CD1c-positive myeloid dendritic cell (primary cell): ENCODE results near the gene TXN.
A peak's percentile ranks its signal among the peaks of the same experiment; 100 is the strongest.
"Not testable (repeated sequence)": the region's sequence is repeated elsewhere in the genome, so short reads cannot be mapped to it uniquely, and the experiment has no call there.

ENCODE experiments used
- DNase-seq: peaks from one replicate; pipeline ENCODE4 v3.0.0-alpha.2; 2016; ENCODE audit errors: extremely low spot score

TXN gene

DNA sequence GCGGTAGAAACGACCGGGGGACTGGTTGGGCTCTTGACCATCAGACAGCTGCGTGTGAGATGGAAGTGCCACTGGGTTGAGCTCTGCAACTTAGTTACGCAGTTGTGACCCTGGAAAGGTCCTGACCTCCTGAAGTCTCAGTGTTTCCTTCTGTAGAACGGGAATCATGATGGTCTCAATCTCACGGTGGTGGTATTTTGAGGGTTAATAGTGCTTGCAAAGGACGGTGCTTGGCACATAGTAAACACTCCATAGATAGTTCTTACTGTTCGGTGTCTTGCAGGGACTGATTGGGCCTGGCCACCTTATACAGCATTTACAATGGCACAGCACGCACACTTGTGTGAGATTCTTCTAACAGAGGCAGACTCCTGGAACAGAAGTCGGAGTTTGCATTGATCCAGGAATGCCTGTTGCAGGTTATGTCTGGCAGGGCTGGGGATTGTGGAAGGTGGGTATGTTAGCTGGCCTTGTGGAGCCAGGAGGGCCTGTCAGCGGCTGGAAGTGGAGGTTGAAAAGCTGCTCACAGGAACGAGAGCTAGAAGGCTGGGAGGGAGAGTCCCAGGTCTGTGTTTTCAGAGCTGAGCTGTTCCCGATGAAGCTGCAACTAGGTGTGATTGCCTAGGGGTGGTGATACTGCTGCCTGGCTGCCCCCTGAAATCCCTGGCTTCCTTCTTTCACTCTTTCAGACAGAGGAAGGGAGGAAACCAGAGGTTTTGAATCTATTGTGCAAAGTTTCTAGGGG is 962 bp upstream of the TXN start:
- peak; percentile 41 for DNase-seq

- DNase-seq, result peak; percentile 78
These were observed 586 bp downstream of the TXN start for GRCh38 chr9:110255463-110256379.

DNA sequence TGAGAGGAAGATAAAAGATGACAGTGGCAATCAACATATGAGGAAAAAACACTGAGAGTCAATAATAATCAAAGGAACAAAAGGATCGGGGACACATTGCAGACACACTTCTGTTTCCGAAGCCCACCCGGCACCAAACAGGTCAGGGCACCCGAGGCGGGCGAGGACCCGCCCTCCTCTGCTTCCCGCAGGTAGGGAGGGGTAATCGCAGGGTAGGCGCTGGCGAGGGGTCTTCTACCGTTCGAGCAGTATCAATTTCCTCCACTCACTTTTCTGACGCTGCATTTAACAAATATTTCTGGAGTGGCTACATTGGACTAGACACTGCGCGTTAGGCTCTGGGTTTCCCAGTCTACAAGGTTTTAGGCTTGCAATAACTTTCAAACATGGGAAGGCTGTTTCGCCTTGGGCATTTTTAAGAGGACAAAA is 1.3 kb downstream of the TXN start:
- no peak for DNase-seq

DNA sequence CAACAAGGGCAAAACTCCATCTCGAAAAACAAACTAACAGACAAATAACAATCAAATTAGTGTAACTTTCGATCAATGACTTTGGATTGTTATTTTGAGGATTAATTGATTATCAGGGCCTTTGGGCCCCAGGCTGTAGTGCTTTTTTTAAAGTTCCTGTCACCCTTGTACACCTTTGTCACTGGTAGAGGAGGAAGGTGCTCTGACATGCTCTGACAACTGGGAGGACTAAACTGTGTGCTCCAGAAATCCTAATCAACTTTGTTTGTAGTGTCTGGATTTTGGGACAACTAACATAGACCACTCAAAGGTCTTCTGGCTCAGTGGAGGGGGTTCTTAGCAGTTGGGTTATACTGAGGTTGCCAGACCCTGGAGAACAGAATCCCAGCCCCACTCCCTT is 1.8 kb downstream of the TXN start:
- no peak for DNase-seq

DNA sequence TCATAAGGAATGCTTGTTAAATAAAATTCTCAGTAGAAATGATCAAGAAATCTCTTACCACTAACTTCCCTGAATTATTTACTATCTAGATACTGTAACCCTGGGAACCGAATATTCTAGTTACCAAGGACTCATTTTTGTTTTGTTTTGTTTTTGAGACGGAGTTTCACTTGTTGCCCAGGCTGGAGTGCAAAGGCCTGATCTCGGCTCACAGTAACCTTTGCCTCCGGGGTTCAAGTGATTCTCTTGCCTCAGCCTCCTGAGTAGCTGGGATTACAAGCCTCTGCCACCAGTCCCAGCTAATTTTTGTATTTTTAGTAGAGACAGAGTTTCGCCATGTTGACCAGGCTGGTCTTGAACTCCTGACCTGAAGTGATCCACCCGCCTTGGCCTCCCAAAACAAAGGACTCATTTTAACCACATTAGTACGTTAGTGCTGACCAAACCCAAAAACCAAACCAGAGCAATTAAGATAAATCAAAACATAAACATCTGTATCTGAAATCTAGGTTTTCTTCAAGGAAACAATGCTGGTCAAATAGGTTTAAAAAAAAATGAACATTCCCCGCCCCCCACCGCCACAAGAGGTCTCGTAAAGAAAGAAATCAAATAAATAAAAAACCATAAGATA is 3.7 kb downstream of the TXN start:
- peak; percentile 64 for DNase-seq

DNA sequence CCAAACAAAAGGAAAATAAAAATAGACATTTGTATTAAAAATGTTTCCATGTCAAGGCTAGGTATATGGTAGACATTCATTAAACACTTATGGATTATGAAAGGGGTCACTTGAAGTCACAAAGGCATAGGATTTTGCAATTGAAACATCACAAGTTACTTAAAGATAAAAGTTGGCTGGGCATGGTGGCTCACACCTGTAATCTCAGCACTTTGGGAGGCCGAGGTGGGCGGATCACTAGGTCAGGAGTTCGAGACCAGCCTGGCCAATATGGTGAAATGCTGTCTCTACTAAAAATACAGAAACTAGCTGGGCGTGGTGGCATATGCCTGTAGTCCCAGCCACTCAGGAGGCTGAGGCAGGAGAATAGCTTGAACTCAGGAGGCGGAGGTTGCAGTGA is 4.5 kb downstream of the TXN start:
- not testable (repeated sequence) for DNase-seq

DNA sequence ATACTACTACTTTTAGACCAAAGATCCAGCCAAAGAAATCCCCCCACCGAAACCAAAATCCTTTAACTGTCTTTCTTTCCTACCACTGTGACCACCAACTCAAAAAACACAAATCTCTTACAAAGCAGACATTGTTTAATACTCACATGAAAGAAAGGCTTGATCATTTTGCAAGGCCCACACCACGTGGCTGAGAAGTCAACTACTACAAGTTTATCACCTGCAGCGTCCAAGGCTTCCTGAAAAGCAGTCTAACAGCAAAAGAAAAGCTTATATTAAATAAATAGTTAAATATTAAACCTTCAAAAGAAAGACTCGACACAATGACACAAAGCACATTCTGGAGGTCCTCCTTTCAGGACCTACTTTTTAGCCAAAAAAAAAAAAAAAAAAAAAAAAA is 5.1 kb downstream of the TXN start:
- DNase-seq, result no peak

GRCh38 chr9:110249603-110250002 is 6.7 kb downstream of the TXN start:
- no peak for DNase-seq

GRCh38 chr9:110248361-110248760 is 7.9 kb downstream of the TXN start:
- DNase-seq, result no peak

DNA sequence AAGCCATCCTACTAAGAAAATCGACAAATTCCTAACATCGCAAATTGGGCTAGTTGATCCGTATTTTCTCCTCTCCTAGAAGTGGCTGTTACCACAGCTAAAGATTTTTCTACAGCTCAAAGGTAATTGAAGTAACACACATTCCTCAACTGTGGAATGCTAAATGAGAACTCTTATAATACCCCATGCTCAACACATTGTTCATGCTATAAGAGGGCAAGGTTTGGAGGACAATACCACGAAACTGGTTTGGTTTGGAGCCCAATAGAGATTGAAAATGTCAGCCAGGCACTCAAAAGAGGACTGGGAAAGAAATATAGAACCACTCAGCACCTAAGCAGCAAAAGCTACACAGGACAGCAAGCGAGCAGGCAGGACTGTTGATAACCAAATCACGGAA is 10.1 kb downstream of the TXN start:
- no peak for DNase-seq

- DNase-seq, result no peak
These were observed 11.7 kb downstream of the TXN start for GRCh38 chr9:110244616-110245015.

DNA sequence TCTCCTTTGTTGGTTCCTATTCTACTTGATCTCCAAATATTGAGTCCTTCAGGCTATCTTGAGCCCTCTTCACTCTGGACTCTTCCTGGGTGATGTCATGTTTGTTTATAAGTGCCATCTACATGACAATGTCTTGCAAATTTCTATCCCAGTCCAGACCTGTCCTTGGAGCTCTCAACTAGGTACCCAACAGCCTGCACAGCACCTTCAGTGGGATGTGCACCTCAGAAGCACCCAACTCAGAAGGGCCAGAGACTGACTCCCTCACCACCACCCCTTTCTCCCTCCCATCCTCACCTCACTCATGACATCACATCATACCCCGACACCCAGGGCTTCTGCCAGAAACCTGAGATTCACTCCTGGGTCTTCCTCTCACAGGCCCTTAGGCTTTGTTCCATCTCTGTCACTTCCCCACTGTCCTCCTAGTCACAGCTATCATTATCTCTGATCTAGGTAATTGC is 14.4 kb downstream of the TXN start:
- DNase-seq, result no peak

DNA sequence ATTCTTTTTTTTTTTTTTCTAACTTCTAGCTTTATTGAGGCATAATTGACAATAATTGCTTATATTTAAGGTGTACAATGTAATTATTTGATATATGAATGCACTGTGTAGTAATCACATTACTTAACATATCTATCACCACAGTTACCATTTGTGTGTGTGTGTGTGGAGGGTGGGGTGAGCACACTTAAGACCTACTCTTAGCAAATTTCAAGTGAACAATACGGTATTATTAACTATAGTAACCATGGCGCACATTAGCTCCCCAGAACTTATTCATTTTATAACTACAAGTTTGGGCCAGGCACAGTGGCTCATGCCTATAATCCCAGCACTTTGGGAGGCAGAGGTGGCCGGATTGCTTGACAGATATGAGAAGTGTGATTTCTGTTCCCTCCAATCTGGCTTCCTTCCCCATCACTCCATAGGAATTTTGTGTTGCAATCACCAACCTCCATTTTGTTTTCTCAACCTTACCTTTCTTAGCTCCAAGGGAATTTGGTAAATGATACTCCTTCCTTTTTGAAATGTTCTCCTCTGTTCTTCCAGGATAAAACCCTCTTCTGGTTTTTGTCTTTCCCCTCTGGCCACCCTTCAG is 14.9 kb downstream of the TXN start:
- no peak for DNase-seq

DNA sequence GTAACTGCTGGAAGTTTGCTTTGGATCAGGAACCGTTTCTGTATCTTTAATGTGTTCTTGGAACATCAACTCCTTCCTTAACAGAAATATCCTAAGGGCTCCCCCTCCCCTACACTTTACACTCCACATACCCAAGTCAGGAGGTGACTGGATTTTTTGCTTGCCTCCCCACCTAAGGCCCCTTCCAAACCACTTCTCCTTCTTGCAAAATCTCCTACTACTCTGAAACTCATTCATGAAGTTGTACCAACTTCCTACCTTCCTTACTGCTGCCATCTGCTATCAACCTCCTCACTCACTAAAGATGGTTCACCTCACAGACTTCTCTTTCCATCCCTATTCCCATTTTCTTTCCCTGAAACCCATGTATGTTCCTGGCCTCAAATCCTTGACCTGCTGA is 16.1 kb downstream of the TXN start:
- DNase-seq, result no peak

DNA sequence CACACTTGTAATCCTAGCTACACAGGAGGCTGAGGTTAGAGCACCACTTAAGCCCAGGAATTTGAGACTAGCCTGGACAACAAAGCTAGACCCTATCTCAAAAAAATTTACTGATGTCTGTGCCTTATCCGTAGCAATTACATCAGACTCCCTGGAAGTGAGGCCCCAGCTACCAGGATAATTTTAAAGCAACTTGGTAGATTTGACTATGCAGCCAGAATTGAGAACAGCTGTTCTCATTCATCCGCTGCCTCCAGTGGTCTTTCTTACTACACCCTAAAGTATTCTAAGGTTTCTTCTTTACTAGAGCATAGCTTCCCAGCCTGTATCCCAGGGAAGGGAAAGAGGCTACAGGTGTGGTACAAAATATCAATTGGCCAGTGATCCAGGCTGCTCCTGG is 28.0 kb downstream of the TXN start:
- DNase-seq, result no peak

DNA sequence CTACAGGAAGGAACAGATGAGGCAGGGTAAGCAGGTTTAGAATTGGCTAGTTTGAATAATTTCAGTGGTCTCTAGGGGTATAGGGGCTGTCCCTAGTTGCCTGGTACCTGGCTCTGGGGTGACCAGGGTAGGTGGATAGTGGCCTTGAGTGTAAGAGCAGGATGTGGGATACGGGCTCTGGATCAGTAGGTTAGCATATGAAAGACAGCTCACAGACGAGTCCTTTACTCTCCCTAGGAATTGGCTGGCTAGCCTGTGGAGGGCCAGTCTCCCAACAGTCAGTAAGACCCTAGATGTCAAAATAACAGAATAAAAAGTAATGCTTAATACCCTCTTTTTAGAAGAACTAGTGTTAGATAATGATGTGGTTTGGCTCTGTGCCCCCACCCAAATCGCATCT is 31.7 kb downstream of the TXN start:
- DNase-seq, result no peak

GRCh38 chr9:110220809-110221208 is 35.5 kb downstream of the TXN start:
- no peak for DNase-seq

DNA sequence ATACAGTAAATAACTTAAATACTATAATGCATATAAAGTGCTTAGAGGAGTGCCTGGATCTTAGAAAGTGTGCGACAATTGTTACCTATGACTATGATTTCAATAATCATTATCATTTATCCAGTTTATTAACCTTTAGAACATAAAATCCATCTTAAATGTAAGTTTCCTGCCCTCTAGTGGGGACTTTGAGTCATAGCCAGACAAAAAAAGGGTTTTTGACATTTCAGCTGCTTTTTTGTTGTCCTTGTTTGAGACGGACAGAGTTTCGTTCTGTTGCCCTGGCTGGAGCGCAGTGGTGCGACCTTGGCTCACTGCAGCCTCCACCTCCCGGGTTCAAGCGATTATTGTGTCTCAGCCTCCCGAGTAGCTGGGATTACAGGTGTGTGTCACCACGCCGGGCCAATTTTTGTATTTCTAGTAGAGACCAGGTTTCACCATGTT is 38.6 kb downstream of the TXN start:
- DNase-seq, result peak; percentile 65

GRCh38 chr9:110214586-110215355 is 41.5 kb downstream of the TXN start:
- no peak for DNase-seq

DNA sequence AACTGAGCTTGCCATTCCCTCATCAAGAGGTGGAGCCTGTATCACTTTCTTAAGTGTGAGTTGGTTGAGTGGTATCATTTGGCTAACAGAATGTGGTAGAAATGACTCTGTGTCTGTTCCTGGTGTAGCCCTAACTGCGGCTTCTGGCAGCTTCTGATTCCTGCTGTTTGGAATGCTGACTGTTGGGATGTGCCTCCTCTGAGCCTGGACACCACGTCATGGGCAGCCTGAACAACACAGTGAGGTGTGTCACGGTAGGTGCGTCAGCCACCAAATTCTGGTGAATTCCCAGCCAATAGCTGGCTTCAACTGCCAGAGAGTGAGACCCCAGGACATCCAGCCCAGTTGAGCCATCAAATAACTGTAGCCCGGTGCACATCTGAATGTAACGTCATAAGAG is 42.2 kb downstream of the TXN start:
- no peak for DNase-seq

- DNase-seq, result no peak
These were observed 42.8 kb downstream of the TXN start for GRCh38 chr9:110213413-110214044.
